ENCODE data around the gene LRRC74B.
A peak's percentile ranks its signal among the peaks of the same experiment; 100 is the strongest.
"Not testable (repeated sequence)": the region's sequence is repeated elsewhere in the genome, so short reads cannot be mapped to it uniquely, and the experiment has no call there.

The LRRC74B gene

GRCh38 chr22:21054714-21055563, 9.2 kb downstream of the LRRC74B start:
- no peak for DNase-seq (ENCODE audit: low spot score)

DNA sequence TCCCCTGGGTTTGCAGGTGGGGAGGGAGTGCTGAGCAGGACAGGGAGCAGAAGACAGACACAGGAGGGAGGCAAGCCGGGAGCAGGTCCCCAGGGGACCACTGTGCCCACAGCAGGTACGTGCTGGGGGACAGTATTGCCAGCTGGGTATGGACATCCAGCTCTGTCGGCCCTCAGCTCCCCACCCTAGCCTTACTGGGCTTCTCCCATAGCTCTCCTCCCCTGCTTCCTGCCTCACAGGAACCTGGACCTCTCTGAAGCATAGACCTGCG, 9.8 kb downstream of the LRRC74B start:
- no peak for DNase-seq (ENCODE audit: low spot score)

DNA sequence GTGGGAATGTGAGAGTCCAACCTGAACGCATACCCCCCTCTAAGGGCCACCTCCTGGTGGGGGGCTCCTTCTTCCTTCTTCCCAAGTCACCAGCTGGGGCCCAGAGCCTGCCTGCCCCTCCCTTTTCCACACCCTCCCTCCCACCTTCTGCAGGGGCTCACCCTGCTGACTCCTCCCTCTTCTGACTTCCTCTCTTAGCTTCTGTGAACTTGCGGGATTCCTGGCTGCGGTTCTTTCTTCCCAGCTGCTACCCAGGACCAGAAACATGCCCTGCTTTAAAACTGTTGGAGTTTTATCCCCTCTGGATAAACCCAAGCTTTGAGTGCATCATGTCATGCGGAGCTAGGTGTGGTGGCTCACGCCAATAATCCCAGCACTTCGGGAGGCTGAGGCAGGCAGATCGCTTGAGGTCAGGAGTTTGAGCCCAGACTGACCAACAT, 10.2 kb downstream of the LRRC74B start:
- DNase-seq (ENCODE audit: low spot score) = no peak

DNA sequence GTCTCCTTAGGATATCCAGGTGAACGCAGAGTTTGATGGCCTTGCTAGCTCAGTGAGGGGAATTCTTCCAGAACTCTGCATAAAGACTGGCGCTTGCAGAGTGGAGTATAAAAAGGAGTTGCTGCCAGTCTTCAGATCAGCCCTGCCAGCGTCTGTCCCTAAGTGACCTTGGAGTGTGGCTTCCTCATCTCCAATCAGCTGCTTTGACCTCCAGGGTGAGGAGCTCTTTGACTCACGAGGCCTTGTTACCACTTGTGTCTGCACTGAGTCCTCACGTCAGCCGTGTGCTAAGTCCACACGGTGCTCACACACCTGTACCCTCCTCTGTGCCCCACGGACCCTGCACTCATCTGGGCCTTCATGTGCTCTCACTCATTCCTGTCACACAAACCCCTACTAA, 14.6 kb downstream of the LRRC74B start:
- DNase-seq (ENCODE audit: low spot score) = not testable (repeated sequence)

GRCh38 chr22:21061660-21062321, 16.0 kb downstream of the LRRC74B start:
- not testable (repeated sequence) for DNase-seq (ENCODE audit: low spot score)

DNA sequence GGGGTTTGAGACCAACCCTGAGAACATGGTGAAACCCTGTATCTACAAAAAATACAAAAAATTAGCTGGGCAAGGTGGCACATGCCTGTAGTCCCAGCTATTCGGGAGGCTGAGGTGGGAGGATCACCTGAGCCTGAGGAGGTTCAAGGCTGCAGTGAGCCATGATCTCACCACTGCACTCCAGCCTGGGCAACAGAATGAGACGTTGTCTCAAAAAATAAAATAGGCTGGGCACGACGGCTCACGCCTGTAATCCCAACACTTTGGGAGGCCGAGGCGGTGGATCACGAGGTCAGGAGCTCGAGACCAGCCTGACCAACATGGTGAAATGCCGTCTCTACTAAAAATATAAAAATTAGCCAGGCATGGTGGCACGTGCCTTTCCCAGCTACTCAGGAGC, 18.7 kb downstream of the LRRC74B start:
- not testable (repeated sequence) for DNase-seq (ENCODE audit: low spot score)

GRCh38 chr22:21064917-21065864, 19.4 kb downstream of the LRRC74B start:
- no peak for DNase-seq (ENCODE audit: low spot score)

- DNase-seq (ENCODE audit: low spot score) = no peak
These were observed 21.5 kb downstream of the LRRC74B start for GRCh38 chr22:21067075-21067900.

DNA sequence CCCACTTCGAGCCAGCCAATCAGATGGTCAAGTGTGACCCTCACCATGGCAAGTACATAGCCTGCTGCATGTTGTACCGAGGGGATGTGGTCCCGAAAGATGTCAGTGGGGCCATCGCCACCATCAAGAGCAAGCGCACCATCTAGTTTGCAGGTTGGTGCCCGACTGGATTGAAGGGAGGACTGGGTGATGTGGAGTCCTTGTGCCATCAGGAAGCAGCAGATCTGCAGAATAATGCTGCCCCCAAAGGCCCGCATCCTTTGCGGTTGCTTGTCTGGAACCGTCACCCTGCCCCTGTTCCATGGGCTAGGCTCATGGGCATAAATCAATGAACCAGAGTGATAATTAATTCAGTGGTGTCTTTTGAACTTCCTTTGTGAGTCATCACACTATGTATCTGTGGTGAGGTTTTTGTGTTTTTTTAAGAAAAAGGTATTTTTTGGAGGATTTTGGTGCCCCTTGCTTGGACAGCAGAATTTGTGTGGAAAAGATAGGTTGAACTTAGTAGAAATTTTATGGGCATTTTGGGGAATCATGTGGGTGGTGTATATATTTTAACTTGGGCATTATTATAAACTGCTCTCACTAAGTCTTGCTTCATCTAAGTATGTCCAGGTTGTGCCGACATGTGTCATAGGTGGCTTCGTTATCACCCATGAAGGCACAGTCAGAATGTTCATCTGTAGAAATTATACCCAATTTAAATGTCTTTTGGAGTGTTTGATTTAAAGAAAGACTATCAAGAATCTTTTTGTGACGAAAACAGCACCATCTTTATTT, 22.3 kb downstream of the LRRC74B start:
- no peak for DNase-seq (ENCODE audit: low spot score)

DNA sequence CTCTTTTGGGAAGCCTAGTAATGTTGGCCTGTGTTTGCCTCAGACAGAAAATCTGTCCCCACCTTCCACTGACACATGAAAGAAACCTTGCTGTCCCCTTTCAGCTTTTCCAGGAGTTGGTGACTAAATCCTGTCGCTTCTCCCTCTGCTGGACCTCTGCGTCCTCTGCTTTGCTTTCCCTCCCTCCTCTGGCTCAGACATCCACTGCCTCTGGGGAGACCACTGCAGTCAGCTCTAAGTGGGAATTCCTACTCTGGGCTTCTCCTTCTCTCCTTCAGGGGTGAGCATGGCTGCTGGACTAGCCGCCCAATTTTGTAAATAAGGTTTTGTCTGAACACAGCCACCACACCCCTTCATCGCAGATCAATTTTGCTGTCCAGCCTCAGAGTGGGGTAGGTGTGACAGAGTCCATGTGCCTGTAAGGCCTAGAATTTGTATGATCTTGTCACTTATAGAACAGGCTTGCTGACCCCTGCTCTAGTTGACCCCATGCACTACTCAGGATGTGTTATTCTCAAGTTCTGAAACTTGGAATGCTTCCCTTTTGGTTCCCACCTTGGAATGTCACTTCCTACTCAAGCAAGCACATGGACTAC, 23.0 kb downstream of the LRRC74B start:
- DNase-seq (ENCODE audit: low spot score) = peak; percentile 7

GRCh38 chr22:21069375-21069774, 23.6 kb downstream of the LRRC74B start:
- no peak for DNase-seq (ENCODE audit: low spot score)

GRCh38 chr22:21070690-21071615, 25.2 kb downstream of the LRRC74B start:
- DNase-seq (ENCODE audit: low spot score) = no peak

- DNase-seq (ENCODE audit: low spot score) = not testable (repeated sequence)
These were observed 26.1 kb downstream of the LRRC74B start for GRCh38 chr22:21071796-21072195.

DNA sequence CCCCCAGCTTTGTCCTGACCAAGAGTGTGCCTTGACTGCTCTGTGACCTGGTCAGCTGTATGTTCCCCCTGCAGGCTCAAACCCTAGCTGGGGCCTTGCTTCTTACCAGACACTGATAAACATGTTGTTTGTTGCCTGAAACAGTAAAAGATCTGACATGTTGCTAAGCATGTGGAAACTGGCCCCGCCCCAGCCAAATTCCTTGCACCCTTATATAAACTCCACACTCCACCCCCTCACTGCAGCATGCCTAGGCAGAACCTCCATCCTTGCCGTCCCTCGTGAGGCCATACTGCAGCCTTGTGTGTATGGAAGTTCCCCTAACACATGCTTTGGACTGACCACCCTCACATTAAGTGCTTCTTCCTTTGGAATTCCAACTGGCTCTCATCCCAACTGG, 27.3 kb downstream of the LRRC74B start:
- peak; percentile 7 for DNase-seq (ENCODE audit: low spot score)

- DNase-seq (ENCODE audit: low spot score) = peak; percentile 4
These were observed 27.7 kb downstream of the LRRC74B start for GRCh38 chr22:21073482-21073881.

DNA sequence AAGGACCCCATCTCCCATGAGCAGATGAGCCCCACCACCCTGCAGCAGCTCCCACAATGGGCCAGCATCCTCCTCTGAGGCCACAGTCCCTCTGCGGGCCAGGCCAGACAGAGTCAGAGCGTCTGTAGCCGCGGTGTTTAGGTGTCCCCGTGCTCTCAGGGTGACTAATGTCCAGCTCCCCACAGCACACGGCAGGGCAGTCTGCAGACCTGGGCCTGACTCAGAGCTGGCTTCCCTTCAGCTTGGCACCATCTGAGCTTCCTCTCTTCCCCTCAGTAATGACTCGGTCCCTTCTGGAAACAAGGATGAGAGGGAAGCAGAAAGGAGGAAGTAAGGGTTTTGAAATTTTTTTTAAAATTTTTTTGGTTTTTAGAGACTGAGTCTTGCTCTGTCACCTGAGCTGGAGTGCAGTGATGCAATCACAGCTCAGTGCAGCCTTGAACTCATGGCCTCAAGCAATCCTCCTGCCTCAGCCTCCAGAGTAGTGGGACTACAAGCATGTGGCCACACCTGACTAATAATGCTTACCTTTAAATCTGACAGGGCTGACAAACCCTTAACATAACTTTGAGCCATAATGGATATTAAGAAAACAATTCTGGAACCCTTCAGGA, 28.5 kb downstream of the LRRC74B start:
- DNase-seq (ENCODE audit: low spot score) = peak; percentile 93

GRCh38 chr22:21075516-21076138, 29.9 kb downstream of the LRRC74B start:
- no peak for DNase-seq (ENCODE audit: low spot score)

DNA sequence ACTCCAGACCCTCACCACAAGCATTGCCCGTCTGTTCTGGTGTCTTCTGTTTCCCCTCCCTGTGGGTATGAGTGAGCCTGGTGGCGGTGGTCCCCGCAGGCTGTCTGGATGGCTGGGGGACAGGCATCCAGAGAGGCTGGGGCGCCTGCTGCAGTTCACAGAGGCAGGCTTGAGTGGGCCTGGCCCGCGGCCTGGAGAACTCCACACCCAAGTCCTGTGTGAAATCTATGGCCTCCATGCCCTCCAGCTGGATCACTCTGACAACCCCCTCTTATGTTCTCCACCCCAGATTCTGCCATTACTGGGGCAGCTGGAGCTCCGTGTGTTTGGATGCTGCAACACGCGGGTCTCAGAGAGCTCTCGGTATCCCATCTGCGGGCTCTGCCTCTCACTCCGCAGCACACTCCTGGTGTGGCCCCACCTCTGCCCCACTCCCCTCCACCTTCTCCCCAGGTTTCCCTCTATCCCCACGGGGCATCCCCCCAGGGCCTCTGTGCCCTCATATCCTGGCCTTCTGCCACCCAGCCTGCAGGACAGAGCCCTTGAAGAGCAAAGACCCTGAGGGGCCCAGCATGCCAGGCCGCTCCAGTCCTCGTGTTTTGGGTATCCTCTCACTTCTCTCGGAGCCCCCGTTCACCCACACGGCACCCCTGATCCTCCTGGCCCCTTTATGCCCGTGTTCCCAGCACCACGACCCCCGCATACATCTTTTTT, 31.3 kb downstream of the LRRC74B start:
- DNase-seq (ENCODE audit: low spot score) = no peak
